Stimulated activated naive CD8-positive, alpha-beta T cell treated with anti-CD3 and anti-CD28 coated beads, Interleukin-15, Interleukin-2, amounts not matched to agents 100 ng/mL and 50 ng/mL, for 24 hours (primary cell): ENCODE results near the gene CHCHD4.
"Not testable (repeated sequence)": the region's sequence is repeated elsewhere in the genome, so short reads cannot be mapped to it uniquely, and the experiment has no call there.

Experiments
- H3K27ac Mint-ChIP-seq: one replicate; pipeline ENCODE4 v1.8.0; 2021; ENCODE audit warnings: mild to moderate bottlenecking, mixed read lengths
- H3K27me3 Mint-ChIP-seq: one replicate; pipeline ENCODE4 v1.8.0; 2021; ENCODE audit warnings: mixed read lengths
- H3K36me3 Mint-ChIP-seq: one replicate; pipeline ENCODE4 v1.8.0; 2021; ENCODE audit warnings: low read depth, mixed read lengths
- H3K4me1 Mint-ChIP-seq: one replicate; pipeline ENCODE4 v1.8.0; 2021; ENCODE audit warnings: low read depth, mixed read lengths
- H3K4me3 Mint-ChIP-seq: one replicate; pipeline ENCODE4 v1.8.0; 2021; ENCODE audit warnings: mild to moderate bottlenecking, mixed read lengths
- H3K9me3 Mint-ChIP-seq: one replicate; pipeline ENCODE4 v1.8.0; 2021; ENCODE audit warnings: mixed read lengths

The CHCHD4 gene

DNA sequence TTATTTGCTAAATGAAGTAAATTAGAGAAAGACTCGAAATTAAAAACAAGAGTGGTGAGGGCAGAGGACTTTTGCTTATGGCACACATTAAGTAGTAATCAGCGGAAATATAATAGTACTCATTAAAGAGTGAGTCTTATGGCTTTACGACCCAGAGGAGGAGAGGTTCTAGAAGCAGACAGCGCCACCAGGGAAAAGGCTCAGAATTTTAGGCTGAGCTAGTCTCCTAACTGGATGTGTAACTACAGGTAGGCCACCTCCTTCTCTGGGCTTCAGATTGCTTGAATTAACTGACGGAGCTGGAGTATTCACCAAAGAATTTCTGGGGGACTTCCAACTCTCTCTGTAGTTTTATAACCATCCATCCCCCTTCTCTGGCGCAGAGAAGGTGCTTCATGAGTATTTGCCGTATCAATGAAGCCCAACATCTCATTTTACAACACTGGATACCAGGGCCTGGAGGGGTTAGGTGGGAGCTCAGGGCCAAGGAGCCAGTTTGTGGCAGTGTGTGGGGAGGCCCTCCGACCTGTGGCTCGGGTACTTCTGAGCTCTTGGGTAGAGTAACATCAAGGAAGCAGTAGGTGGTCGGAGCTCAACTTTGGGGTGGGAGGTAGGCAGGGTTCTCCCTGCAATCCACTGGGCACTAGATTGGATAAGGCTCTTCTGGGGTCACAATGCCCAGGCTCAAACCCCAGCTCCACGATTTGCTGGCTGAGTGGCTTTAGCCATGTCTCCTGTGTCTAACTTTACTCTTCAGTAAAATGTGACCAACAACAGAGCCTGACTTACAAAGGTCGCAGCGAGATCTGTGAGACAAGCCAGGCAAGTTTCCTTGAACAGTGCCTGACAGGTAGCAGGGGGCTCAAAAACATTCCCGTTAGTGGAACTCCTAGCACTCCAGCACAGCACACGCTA is 1.1 kb downstream of the CHCHD4 start:
- Mint-ChIP-seq H3K4me1 (peaks cover 61% of the 10 kb centered on the region), H3K27ac (peak overlapping the region; percentile 94), H3K36me3 (peaks cover 56% of the 10 kb centered on the region), H3K9me3 (no peaks in the 10 kb centered on the region), H3K27me3 (no peaks in the 10 kb centered on the region), H3K4me3 (peak overlapping the region; percentile 95)

DNA sequence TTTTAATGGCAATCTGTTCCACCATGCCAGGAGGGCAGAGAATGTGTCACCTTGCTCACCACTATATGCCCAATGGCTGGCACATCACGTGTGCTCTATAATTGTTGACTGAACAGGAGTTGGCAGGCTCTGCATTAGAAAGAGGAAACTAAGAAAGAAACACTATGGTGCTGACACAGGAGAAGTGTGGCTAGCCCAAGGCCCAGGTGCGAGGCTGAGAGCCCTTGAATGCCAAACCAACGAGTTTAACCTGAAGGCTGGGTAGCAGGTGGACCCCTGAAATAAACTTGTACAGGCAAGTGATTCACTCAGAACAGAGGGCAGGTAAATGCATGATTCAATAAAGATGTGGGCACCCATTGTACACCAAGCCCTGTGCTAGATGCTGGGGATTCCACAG is 2.4 kb downstream of the CHCHD4 start:
- no peaks in the 10 kb centered on the region for H3K27me3 Mint-ChIP-seq
- H3K4me1 Mint-ChIP-seq: peaks cover 50% of the 10 kb centered on the region
- H3K27ac Mint-ChIP-seq: peak overlapping the region; percentile 94
- peaks cover 43% of the 10 kb centered on the region for H3K36me3 Mint-ChIP-seq
- H3K9me3 Mint-ChIP-seq: no peaks in the 10 kb centered on the region
- H3K4me3 Mint-ChIP-seq: peak overlapping the region; percentile 95

GRCh38 chr3:14121859-14122258 is 2.8 kb downstream of the CHCHD4 start:
- Mint-ChIP-seq H3K4me1 (peaks cover 45% of the 10 kb centered on the region), H3K27ac (no peak overlapping the region), H3K4me3 (no peak overlapping the region), H3K27me3 (no peaks in the 10 kb centered on the region), H3K36me3 (peaks cover 40% of the 10 kb centered on the region), H3K9me3 (no peaks in the 10 kb centered on the region)

DNA sequence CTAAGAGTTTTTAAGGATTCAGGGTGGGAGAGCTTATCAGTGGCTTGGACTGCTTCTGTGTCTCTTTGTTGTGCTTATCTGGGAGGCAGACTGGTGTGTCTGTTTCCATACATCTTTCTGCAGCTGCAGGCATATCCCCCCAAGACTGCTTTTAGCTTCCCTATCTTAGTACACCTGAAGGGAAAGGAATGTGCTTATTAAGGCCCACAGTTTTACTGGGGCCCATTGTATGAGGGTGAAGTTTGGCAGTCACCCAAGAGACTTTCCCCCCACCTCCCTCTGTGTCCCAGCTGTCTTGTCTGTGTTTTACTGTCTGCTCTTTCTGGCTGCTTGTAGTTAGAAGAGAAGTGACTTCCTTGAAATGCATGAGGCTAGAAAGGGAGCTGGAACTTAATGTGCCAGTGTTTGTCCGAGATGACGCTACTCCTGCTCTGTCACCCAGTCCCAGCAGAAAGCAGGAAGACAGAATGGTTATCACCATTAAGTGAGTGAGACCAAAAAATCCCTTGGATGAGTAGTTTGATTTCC is 3.7 kb downstream of the CHCHD4 start:
- not testable (repeated sequence) for H3K27me3 Mint-ChIP-seq, H3K9me3 Mint-ChIP-seq, H3K27ac Mint-ChIP-seq, H3K4me3 Mint-ChIP-seq
- Mint-ChIP-seq H3K36me3 (peaks cover 48% of the 10 kb centered on the region), H3K4me1 (peaks cover 36% of the 10 kb centered on the region)

GRCh38 chr3:14120111-14120920 is 4.4 kb downstream of the CHCHD4 start:
- H3K4me3 Mint-ChIP-seq: no peak overlapping the region
- no peaks in the 10 kb centered on the region for H3K9me3 Mint-ChIP-seq
- H3K27ac Mint-ChIP-seq: peak overlapping the region; percentile 28
- H3K4me1 Mint-ChIP-seq: peaks cover 33% of the 10 kb centered on the region
- H3K36me3 Mint-ChIP-seq: peaks cover 54% of the 10 kb centered on the region
- H3K27me3 Mint-ChIP-seq: no peaks in the 10 kb centered on the region

- no peaks in the 10 kb centered on the region for H3K9me3 Mint-ChIP-seq
These were observed 5.0 kb downstream of the CHCHD4 start for GRCh38 chr3:14119651-14120050.

GRCh38 chr3:14118400-14119381 is 6.0 kb downstream of the CHCHD4 start:
- no peak overlapping the region for H3K27ac Mint-ChIP-seq
- peaks cover 29% of the 10 kb centered on the region for H3K4me1 Mint-ChIP-seq
- peaks cover 64% of the 10 kb centered on the region for H3K36me3 Mint-ChIP-seq
- H3K4me3 Mint-ChIP-seq: no peak overlapping the region
- no peaks in the 10 kb centered on the region for H3K9me3 Mint-ChIP-seq
- no peaks in the 10 kb centered on the region for H3K27me3 Mint-ChIP-seq

More at GRCh38 chr3:14119651-14120050, 5.0 kb downstream of the CHCHD4 start:
- peaks cover 59% of the 10 kb centered on the region for H3K36me3 Mint-ChIP-seq
- no peak overlapping the region for H3K27ac Mint-ChIP-seq
- no peak overlapping the region for H3K4me3 Mint-ChIP-seq
- no peaks in the 10 kb centered on the region for H3K27me3 Mint-ChIP-seq
- peaks cover 33% of the 10 kb centered on the region for H3K4me1 Mint-ChIP-seq

DNA sequence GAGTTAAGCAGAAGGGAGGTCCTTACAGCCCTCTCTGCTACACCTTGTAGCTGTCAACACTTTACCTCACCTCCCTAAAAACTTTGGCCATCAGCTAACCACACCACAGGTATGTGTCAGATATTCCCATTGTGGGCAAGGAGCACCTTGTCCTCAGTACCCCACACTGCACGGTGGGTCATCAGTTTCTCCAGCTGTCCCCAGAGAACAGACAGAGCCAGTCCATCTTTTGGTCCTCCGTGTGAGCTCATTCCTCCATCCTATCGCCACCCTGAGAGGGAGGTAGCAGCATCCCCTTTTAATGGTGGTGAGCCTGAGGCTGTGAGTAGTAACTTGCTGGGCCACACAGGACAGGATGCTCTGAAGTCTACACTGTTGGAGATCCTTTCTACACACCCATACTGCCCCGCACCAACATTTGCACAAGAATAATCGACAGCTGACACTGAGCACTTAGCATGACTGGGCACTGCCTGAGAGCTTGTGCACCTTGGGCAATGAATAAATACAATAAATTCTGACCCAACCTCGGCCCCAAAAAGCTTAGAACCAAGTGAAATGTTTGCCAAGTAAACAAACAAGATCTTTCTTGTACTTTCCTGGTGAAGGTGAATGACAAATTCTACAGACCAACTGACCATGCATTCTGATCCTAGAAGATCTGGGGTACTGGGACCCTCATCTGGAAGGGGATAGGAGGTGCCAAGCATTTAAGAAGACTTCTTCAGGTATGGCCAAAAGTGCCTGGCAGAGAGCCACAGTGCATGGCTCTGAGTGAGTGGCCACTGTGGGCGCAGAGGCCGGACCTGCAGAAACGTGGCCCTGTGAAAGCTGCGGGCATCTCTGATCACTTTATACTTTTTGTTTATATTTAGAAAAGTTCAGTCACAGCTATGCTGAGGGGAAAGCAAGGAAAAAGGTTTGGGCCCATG is 6.9 kb downstream of the CHCHD4 start:
- Mint-ChIP-seq H3K4me1 (peaks cover 20% of the 10 kb centered on the region), H3K36me3 (peaks cover 68% of the 10 kb centered on the region), H3K27ac (no peak overlapping the region), H3K27me3 (no peaks in the 10 kb centered on the region), H3K9me3 (no peaks in the 10 kb centered on the region), H3K4me3 (no peak overlapping the region)

GRCh38 chr3:14113965-14114635 is 10.6 kb downstream of the CHCHD4 start:
- Mint-ChIP-seq H3K9me3 (no peaks in the 10 kb centered on the region), H3K36me3 (peaks cover 58% of the 10 kb centered on the region), H3K4me1 (no peaks in the 10 kb centered on the region), H3K27ac (no peak overlapping the region), H3K27me3 (no peaks in the 10 kb centered on the region), H3K4me3 (no peak overlapping the region)

GRCh38 chr3:14110699-14111098 is 14.0 kb downstream of the CHCHD4 start:
- H3K27ac Mint-ChIP-seq: no peak overlapping the region
- no peaks in the 10 kb centered on the region for H3K27me3 Mint-ChIP-seq
- no peak overlapping the region for H3K4me3 Mint-ChIP-seq
- peaks cover 48% of the 10 kb centered on the region for H3K36me3 Mint-ChIP-seq
- H3K4me1 Mint-ChIP-seq: no peaks in the 10 kb centered on the region
- H3K9me3 Mint-ChIP-seq: no peaks in the 10 kb centered on the region

- not testable (repeated sequence) for H3K4me1 Mint-ChIP-seq, H3K9me3 Mint-ChIP-seq, H3K27ac Mint-ChIP-seq, H3K27me3 Mint-ChIP-seq, H3K4me3 Mint-ChIP-seq
- peaks cover 42% of the 10 kb centered on the region for H3K36me3 Mint-ChIP-seq
These were observed 14.8 kb downstream of the CHCHD4 start for GRCh38 chr3:14109821-14110220.

DNA sequence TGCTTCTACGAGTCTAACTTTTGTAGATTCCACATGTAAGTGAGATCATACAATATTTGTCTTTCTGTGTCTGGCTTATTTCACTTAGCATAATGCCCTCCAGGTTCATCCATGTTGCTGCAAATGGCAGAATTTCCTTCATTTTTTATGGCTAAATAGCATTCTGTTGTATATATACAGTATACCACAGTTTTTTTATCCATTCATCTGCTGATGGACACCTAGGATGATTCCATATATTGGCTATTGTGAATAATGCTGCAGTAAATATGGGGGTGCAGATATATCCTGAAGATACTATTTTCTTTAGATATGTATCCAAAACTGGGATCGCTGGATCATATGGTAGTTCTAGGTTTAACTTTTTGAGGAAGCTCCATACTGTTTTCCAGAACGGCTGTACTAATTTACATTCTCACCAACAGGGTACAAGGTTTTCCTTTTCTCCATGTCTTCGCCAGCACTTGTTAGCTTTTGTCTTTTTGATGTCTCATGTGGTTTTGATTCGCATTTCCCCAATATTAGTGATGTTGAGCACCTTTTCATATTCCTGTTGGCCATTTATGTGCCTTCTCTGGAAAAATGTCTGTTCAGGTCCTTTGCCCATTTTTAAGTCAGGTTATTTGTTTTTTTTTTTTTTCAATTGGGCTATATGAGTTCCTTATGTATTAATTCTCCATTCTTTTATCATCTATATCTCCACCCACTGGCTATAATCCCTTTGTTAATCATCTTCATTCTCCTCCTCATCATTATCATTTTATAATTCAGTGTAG is 26.9 kb downstream of the CHCHD4 start:
- Mint-ChIP-seq H3K4me1 (no peaks in the 10 kb centered on the region), H3K27me3 (peaks cover 32% of the 10 kb centered on the region), H3K27ac (no peak overlapping the region), H3K36me3 (no peaks in the 10 kb centered on the region), H3K9me3 (no peaks in the 10 kb centered on the region), H3K4me3 (no peak overlapping the region)
